RCC 7860 (cell line): ENCODE data around the gene PARP8.
"Not testable (repeated sequence)": the region's sequence is repeated elsewhere in the genome, so short reads cannot be mapped to it uniquely, and the experiment has no call there.

Source experiments
- DNase-seq: peaks from one replicate; pipeline ENCODE4 v3.0.0-alpha.2; 2015; ENCODE audit warnings: low spot score
- FAIRE-seq: peaks from 2 replicates; lab custom pipeline; 2012; peaks lifted over from hg19 to GRCh38; lab: Jason Lieb, UNC

The PARP8 gene, protein sequence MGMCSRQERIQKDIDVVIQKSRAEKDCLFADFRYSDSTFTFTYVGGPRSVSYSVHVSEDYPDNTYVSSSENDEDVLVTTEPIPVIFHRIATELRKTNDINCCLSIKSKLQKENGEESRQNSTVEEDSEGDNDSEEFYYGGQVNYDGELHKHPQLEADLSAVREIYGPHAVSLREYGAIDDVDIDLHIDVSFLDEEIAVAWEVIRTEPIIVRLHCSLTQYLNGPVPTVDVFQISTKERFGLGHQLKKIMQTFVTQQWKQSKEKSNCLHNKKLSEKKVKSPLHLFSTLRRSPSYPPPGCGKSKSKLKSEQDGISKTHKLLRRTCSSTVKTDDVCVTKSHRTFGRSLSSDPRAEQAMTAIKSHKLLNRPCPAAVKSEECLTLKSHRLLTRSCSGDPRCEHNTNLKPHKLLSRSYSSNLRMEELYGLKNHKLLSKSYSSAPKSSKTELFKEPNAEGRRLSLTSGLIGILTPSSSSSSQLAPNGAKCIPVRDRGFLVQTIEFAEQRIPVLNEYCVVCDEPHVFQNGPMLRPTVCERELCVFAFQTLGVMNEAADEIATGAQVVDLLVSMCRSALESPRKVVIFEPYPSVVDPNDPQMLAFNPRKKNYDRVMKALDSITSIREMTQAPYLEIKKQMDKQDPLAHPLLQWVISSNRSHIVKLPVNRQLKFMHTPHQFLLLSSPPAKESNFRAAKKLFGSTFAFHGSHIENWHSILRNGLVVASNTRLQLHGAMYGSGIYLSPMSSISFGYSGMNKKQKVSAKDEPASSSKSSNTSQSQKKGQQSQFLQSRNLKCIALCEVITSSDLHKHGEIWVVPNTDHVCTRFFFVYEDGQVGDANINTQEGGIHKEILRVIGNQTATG

DNA sequence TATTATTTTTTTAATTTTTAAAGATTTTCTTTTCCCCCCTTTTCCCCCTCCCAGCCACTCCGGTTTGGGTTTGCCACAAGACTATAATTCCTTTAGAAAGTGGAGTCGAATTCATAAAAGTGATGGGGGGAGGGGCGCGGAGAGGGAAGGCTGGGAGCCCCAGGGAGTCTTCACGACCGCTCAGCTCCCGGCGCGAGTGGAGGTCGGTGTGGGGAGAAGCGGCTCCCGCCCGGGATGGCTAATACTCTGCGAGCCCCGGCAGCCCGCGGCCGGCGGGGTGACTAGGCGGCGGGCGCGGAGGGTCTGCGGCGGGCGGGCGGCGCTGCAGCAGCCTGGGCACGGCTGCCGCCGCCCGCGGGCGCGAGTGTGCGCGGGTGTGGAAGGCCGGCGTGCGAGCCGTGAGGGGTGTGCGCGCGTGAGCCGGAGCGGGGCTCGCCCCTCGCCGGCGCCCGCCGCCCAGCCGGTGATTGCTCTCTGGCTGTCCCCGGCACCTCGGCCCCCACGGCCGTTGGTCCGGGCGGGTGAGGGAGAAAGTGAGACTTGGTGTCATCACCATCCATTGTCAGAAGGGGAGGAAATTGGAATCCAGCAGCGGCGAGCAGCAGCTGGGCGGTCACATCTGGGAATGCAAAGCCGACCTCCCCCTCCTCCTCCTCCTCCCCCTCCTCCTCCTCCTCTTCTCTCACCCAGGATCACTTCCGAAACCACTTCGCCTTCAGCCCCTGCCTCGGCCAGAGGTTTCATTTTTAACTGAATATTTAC, at the start of gene PARP8:
Gene PARP8 (plus strand): TSS at position 377 of the 762 bp plus-strand sequence. CDS start 459 bp downstream, outside the sequence.
- FAIRE-seq, result no peak
- peak; percentile 21 for DNase-seq

DNA sequence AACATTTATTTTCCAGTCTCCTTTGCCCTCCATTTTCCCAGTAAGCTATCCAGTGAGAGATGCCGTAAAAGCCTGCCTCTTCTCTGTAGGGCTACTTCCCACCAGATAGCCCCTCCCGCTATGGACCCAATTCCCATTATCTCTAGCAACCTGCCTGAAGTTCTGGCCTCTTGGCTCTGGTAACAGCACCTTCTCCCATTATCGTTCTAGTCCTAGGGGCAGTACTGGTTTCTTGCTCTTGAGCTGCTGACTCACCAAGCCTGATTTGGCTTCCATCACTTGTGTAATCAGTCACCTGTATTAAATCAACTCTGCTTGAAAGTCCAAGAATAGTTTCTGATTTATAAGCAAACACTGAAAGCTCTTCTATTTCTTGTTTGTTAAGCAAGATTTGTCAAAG, 42.8 kb upstream of the PARP8 start:
- FAIRE-seq, result no peak
- no peak for DNase-seq

DNA sequence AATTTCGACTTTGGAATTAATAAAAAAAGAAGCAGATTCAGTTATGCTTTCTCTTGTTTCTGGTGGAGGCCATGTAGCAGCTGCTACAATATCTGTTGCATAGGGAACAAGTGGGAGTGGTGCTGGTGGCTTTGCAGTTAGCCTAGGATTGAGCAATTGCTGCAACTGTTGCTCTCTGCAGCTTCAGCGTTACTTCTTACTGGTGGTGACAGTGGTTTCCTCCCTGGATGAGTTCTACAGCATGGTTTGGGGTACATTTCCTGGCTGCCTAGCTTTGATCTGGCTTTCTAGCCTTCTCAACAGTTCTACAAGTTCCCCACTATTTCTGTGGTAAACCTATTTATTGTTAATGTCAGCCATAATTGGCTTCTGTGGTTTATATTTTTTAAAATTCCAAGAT, 31.6 kb upstream of the PARP8 start:
- not testable (repeated sequence) for FAIRE-seq, DNase-seq

DNA sequence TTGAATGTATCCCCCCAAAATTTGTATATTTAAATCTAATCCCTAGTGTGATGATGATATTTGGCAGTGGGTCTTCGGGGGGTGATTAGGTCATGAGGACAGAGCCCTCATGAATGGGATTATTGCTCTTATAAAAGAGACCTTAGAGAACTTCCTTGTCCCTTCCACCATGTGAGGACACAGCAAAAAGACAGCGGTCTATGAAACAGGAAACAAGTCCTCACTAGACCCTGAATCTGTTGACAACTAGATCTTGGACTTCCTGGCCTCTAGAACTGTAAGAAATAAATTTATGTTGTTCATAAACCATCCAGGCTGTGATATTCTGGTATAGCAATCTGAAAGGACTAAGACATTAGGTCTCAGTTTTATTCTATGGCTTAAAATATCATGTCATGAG, 28.9 kb upstream of the PARP8 start:
- DNase-seq, FAIRE-seq: not testable (repeated sequence)

DNA sequence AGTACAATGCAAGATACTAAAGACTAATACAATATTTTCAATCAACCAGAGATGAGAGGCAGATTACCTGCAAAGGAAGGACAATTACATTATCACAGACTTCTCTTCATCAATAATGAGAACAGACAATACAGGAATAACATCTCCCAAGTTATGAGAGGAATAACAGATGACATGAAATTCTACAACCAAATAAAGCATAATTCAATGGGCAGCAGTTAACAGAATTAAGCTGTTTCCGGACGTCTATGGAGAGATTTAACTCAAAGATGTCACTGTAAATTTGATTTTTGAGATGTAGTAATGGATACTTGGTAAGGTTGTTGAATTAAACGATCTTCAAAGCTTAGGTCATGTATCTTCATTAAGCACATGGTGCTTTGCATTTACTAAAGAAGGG, 19.8 kb upstream of the PARP8 start:
- FAIRE-seq, result no peak
- no peak for DNase-seq

DNA sequence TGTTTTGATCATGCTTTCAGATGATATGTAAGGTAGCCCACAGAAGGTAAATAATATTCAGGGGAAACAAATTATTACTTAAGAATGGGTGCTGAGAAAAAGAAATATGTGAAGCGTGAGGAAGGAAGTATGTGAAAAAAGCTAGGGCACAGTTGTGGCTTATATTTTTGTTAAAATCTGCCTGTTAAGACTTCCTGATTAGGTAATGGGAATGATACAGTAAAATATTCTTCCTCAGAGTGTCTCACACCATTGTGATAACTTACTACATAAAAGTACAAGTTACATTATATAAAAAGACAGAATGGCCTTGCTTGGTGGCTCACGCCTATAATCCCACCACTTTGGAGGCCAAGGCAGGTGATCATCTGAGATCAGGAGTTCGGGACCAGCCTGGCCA, 18.7 kb upstream of the PARP8 start:
- FAIRE-seq (no peak), DNase-seq (no peak)

DNA sequence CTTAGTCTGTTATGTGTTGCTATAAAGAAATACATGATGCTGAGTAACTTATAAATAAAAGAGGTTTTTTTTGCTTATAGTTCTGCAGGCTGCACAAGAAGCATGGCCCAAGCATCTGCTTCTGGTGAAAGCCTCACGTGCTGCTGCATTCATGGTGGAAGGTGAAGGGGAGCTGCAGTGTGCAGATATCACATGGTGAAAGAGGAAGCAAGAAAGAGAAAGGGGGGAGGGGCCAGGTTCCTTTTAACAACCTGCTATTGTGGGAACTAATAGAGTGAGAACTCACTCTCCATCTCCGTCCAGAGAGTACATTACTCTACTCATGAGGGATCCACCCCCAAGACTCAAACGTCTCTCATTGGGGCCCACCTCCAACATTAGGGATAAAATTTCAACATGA, 12.5 kb upstream of the PARP8 start:
- DNase-seq, result no peak
- FAIRE-seq, result no peak

DNA sequence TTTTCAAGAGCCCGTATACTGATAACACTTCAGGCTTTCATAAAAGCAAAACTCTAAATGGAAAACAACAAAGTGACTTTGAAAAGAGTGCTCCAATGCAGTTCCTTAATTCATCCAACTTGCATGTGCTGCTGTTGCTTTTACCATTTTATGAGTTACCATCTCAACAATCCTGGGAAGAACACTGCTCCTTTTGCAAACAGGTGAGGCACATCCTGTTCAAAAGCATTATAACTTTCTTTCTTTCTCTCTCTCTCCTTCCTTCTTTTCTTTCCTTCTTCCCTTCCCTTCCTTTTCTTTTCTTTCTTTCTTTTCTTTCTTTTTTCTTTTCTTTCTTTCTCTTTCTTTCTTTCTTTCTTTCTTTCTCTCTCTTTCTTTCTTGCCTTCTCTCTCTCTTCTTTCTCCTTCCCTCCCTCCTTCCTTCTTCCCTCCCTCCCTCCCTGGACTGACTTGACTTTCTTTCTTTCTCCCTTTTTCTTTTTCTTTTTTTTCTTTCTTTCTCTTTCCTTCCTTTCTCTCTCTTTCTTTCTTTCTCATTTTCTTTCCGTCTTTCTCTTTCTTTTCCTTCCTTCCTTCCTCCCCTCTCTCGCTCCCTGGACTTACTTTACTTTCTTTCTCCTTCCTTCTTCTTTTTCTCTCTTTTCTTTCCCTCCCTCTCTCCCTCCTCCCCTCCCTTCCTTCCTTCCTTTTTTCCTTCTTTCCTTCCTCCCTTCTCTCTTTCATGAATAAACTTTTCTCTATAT, 11.2 kb upstream of the PARP8 start:
- FAIRE-seq (no peak), DNase-seq (no peak)

DNA sequence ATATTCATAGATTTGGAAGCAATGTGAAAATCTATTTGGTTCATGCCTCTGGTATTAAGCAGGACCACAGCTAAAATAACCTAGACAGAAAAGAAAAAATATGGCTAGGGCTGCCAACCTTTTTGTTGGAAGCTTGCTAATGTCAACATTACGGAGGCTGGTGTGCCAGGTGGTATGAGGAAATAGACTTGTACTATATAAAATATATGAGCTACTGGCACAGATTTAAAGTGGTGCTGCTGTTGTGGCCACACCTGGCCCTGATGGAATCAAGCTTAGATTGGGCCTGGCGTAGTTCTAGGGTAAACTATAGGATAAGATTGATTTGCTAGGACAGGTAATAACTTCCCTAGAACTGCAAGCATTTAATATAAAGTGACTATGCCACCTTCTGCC, 10.6 kb upstream of the PARP8 start:
- FAIRE-seq (no peak), DNase-seq (no peak)

DNA sequence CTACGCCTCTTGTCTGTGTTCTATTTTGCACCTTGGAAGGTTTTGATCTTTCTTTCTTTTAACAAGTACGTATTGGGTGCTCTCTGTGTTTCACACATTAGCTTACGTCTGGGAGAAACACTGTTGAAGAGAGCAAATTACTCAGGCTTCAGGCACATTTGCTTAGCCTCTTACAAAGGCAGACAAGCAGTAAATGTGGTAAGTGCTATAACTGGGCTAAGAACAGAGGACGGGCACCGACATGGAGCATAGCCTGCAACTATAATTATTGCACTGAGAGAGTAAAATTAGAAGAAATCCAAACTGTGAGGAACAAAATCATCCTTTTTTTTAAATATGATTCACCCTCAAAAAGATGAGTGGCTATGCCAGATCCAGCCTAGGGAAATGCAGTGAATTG, 9.4 kb upstream of the PARP8 start:
- FAIRE-seq, result no peak

DNA sequence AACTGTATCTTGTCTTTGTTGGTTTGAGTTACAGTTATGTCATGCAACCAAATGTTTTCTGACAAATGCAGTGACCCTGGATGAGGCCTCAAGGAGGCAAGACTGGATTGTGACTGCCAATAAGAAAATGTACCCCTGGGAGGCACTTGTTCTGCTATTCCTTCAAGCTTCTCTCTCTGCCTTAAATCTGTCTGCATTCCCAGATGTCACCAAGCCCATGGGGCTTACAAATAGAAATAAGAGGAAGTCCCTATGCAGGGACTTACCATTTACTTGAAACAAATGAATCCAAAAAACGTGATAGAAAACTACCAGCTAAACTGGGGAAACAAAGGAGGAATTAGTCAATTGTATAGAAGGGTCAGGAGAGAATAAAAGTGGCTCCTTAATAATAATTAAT, 8.2 kb upstream of the PARP8 start:
- no peak for DNase-seq
- no peak for FAIRE-seq

More for the DNA sequence above, 9.4 kb upstream of the PARP8 start:
- DNase-seq, result no peak

DNA sequence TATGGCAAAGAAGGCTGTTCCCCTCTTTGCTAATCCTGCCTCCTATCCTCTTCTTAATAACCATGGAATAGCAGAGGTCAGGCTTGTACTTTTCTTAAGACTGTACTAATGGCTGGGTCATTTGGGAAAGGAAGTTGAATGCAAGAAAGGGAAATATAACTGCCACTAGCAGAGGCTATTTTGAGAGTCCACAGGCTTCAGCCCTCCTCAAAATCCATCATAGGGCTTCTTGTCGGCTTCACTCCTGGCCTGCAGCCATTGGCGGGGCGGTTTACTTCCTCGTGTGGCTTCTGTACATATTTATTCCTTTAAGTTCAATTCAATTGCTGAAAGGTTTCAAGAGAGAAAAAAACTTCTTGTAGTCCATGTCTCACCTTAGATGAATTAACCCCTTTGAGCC, 2.8 kb upstream of the PARP8 start:
- no peak for FAIRE-seq

DNA sequence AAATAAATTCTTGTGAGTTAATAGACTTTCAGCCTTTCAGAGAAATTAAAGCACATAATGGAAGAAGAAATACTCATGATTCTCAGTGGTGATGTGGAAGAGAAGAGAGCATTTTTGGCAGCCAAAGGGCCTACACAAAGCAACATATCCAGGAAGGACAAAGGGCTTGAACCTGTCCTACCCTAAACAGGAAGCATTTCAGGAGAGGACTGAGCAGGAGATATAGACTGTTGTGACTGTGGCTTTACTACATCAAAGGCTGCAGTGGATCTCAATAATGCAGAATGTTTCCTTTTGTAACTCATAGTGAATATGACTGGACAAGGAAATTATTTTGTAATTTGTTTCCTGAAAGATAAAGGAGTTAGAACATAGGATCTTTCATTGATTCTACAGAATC, 1.3 kb upstream of the PARP8 start:
- no peak for DNase-seq
- FAIRE-seq, result no peak

More for the DNA sequence above, 2.8 kb upstream of the PARP8 start:
- no peak for DNase-seq

DNA sequence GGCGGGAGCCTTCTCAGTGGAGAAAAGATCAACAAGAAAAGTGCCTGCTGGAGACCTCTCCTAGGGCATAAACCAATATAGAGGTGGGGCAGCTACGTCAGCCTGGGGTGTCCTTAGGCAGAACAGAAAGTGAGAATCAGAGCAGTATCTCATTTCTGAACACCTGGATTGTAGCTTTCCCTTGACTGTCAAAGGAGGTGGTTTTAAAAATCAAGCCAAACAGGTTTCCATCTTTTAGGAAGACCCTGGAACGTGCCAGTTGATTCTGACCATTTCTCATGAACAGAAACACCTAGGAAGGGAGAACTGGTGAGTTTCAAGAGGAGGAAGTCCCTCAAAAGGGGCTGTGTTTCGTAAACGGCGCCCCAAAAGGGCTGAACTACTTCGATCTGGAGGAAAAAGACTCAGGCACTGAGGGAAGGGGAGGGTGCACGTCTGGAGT, 655 bp upstream of the PARP8 start:
- FAIRE-seq, DNase-seq: not testable (repeated sequence)

DNA sequence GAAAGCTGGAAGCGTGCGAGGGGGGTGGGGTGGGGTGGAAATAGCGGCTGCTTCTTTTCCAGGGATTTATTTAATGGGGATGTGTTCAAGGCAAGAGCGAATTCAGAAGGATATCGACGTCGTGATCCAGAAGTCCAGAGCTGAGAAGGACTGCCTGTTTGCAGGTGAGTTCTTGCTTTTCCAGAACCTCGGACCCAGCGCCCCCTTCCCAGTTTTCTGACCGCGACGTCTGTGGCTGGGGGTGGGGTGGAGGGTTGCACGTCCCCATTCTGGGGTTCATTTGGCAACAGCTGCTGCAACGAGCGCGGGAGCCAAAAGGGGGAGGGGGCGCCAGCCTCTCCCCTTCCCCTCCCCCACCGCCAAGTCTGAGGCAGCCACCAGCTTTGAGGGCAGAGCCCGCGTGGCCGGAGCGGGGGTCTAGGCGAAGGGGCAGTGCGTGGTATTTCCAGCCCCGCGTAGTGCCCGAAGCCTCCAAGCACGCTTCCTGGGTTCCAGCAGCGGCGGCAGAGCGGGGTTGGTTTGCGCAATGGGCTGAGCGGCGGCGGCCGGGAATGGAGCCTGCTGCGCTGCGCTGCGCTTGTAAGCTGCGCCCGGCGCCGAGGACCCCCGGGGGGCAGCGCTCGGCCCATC, 701 bp downstream of the PARP8 start:
- FAIRE-seq, result no peak
- no peak for DNase-seq

DNA sequence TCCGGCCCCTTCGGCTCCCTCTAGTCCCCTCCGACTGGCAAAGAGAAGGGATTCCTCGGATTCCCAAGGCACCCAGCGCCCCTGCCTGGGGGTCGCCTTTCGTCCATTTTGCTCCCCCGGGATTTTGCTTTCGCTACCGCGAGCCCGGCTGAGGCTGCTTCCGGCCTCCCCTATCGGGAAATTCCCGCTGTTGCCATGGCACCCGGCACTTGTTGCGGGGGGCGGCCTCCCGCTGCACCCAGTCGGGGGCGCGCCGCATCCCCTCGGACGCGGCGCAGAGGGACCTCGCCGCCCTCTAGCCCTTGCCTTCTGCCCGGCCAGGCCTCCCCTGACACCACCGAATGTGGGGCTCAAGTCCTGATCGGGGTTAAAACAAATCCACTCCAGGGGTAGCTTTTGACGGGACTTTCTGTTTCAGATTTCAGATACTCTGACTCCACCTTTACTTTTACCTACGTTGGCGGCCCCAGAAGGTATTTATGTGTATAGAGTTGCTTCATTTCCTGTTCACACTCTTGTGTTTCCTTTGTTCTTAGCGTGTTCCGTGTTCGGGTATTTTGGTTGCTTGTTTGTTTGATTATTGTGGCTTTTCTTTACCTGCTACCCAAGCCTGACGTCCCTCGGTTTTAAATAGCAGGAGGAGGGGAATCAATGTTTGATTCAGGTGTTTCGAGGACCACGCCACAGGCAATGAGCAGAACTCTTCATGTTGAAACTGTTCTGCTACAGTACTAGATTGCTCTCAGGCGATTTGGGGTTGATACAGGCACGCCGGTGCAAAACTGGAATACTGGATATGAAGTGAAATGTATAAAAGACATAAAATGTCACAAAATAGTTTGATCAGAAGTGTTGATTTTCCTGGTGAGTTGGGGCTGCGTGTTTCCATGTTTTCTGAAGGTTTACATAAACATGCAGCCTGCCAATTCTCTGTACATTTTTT, 1.5 kb downstream of the PARP8 start:
- peak; percentile 16 for DNase-seq
- FAIRE-seq, result no peak

DNA sequence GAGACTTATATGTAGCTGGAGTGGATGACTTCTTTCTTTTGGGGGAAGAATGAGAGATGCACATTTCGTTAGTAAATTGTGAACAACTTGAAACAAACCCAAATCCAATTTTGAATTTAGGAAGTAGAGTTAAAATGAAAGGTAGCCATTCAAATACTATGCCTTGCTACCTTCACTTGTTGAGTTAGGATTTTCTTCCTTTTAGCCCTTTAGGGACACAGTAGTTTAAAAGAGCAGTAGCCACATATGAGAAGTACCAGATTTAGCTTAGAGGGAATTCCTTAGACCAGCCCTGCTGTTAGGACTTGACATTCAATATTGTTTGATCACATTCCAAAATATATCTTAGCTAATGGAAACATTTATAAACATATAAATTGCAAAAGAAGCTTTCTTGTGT, 2.2 kb downstream of the PARP8 start:
- DNase-seq, FAIRE-seq: not testable (repeated sequence)

DNA sequence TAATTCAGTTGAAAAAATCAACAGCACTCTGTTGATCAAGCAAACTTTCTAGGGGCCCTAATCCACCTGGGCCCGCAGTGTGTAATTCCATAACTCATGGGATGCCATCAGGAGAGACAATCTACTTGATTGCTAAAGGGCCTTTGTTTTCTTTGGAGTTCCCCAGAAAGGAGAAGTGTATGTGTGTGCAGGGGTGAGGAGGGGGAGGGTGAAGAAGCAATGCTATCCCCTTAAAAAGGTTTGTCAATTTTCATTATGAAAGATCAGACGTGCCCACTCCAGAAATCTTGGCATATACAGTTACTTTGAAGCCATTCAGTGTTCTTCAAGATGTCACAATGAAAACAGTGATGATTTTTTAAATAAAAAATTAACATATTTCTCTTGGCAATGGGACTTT, 6.2 kb downstream of the PARP8 start:
- DNase-seq (no peak), FAIRE-seq (no peak)

DNA sequence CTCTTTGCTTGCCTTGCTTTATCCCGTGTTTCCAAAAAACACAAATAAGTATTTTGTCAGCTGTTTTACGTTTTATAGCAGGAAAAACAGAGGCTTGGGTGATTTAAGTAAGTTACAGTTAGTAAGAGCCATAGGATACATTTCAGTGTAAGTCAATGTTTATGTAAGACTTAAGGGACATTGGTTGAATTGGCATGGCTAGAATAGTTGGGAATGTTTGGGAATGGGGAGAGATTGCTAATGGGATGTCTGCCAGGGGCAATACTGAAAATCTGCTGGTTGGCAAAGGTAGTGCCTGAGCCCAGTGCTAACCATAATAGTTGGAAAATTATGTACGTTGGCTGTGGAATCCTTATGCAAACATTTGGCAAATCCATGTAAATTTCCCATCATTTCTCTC, 7.0 kb downstream of the PARP8 start:
- not testable (repeated sequence) for DNase-seq, FAIRE-seq
